ENCODE data around the gene MROH7. TPM values are rescaled to one million over a fixed set of nuclear protein-coding genes. Genes with fewer than 3 reads are reported as not detected.

MROH7 gene
- 10 to 100 TPM; 22.3 to 64.2 (median 35.5) TPM for total RNA-seq

DNA sequence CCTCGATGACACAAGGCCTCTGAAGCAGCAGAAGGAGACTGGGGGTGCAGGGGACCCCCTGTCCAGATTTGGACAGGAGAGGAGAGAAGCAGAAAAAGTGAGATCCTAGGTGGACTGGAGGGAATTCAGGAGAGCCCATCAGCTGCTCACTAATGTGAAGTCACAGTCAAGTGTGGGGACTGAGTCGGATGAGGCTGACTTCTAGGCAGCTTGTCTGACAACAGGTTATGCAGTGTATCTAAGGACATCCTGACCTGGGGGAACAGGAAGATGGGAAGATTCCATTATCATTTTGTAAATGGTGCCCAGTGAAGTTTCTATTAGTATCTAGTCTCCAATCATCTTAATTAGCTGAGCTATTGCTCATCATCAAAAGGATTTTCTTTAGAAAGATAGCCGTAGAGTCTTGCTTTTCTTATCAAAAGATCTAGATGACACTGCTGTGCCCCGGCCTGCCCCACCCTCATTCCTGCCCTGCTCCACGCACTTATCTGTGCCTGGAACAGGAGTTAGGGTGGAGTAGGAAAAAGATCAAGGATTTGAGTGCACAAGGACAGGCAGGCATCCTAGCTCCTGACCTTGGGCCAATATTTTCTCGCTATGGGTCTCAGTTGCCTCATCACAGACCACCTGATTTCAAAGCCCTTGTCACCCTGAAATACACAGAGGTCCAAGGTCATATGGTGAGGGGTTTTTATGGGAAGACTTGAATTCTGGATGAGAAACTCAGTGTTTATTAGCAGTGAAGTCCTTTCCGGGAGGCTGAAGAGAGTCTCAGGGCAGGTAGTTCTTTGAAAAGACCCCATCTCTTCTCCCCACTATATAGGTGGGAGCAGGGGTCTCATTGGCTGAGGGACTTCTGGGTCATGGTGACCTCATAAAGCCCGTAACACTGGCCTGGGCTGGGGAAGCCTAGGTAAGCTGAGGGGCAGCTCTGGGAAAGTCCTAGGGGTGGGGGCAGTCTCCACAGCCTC lies at the start of gene MROH7:
Gene MROH7, plus strand, starts transcription at position 924 of the 974 bp plus-strand sequence. CDS start 11,141 bp downstream, outside the sequence.
- H3K36me3 ChIP-seq: no peaks in the 10 kb centered on the region
- H3K9me3 ChIP-seq: peaks cover 0 to 10% (median 0%) of the 10 kb centered on the region in 4 donors
- TF ChIP-seq, protein P1, sequence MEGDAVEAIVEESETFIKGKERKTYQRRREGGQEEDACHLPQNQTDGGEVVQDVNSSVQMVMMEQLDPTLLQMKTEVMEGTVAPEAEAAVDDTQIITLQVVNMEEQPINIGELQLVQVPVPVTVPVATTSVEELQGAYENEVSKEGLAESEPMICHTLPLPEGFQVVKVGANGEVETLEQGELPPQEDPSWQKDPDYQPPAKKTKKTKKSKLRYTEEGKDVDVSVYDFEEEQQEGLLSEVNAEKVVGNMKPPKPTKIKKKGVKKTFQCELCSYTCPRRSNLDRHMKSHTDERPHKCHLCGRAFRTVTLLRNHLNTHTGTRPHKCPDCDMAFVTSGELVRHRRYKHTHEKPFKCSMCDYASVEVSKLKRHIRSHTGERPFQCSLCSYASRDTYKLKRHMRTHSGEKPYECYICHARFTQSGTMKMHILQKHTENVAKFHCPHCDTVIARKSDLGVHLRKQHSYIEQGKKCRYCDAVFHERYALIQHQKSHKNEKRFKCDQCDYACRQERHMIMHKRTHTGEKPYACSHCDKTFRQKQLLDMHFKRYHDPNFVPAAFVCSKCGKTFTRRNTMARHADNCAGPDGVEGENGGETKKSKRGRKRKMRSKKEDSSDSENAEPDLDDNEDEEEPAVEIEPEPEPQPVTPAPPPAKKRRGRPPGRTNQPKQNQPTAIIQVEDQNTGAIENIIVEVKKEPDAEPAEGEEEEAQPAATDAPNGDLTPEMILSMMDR (IDR thresholded peaks at IDR 0.05): no peak
- TF ChIP-seq POLR2A (IDR thresholded peaks at IDR 0.05): peak in 1 of 2 donors; percentile 27
- H3K4me3 ChIP-seq: no peak within 1 kb of the TSS
- peak within 1 kb of the TSS in 3 of 4 donors; percentile 78 to 88 (median 88) for H3K27ac ChIP-seq
- peak in 2 of 3 donors; percentile 80 to 81 for DNase-seq
- H3K27me3 ChIP-seq: no peaks in the 10 kb centered on the region
- peaks cover 0 to 31% (median 0%) of the 10 kb centered on the region in 4 donors for H3K4me1 ChIP-seq

DNA sequence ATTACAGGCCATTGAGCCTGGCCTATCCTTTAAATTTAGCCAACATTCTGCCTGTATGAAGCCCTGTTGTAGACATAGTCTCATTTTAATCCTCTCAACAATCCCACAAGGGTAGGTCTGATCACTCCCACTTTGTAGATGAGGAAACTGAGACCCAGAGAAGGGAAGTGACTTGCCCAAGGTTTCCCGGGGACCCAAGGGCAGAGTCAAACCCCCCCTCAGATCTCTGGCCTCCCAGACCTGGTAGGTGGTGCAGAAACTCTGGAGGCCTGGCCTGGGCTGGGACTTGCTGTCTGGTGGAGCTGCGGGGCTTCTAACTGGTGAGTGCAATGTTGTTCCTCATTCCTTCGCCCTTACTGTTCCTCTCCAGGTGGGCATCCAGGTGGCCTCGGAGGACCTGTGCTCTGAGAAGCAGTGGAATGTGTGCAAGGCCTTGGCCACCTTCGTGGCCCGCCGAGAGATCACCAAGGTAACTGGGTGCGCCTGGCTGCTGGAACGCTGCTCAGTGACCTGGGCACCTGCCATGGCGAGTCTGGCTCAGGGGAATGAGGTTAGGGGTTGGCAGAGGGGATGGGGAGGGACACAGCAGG lies 47.9 kb upstream of the MROH7 start:
- no peaks in the 10 kb centered on the region for H3K9me3 ChIP-seq
- no peak overlapping the region for H3K27ac ChIP-seq
- H3K36me3 ChIP-seq: peaks cover 0 to 66% (median 0%) of the 10 kb centered on the region in 3 donors
- H3K4me1 ChIP-seq: no peaks in the 10 kb centered on the region
- TF ChIP-seq, protein P1 (IDR thresholded peaks at IDR 0.05): no peak
- TF ChIP-seq POLR2A (IDR thresholded peaks at IDR 0.05): no peak
- no peak for DNase-seq
- no peaks in the 10 kb centered on the region for H3K27me3 ChIP-seq
- no peak overlapping the region for H3K4me3 ChIP-seq

DNA sequence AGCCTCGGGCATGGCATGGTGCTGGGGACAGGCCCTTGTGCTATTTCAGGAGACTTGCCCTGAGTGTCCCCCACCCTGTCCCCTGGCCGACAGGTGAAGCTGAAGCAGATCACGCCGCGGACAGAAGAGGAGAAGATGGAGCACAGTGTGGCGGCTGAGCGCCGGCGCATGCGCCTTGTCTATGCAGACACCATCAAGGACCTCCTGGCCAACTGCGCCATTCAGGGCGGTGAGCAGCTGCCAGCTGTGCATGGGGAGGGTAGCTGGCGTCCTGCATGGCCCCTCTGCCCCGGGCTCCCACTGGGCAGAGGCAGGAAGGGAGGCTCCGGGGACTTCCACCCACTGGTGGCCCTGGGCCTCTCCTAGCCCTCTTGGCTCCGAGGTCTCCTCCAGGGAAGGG lies 47.1 kb upstream of the MROH7 start:
- Histone ChIP-seq H3K9me3 (no peaks in the 10 kb centered on the region), H3K4me1 (no peaks in the 10 kb centered on the region), H3K4me3 (no peak overlapping the region), H3K36me3 (peaks cover 0 to 67% (median 0%) of the 10 kb centered on the region in 3 donors), H3K27me3 (no peaks in the 10 kb centered on the region), H3K27ac (no peak overlapping the region)
- TF ChIP-seq, protein P1 (IDR thresholded peaks at IDR 0.05): no peak
- no peak for TF ChIP-seq POLR2A (IDR thresholded peaks at IDR 0.05)
- DNase-seq: no peak

DNA sequence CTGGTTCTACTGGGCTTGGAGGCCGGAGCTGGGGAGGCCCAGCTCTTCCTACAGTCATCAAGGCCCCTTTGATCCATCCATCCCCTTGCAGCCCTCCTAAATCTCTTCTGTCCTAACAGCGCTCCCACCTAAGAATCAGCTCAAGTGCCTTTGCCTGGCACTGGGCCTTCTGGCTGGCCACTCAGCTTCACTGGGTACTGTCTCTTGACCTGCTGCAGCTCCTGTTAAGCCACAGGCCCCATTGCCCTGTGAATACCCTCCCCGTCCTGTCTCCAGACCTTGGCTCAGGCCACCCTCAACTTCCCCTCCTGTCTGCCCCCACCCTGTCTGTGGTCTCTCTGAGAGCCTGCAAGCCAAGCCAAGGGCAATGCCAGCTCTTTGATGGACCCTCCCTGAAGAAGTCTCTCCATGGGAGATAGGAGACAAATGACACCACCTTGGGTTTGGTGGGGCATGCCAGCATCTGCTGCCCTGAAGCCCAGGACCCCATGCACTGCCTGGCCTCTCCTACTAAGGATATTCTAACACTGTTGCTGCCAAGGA lies 45.6 kb upstream of the MROH7 start:
- Histone ChIP-seq H3K27me3 (no peaks in the 10 kb centered on the region), H3K36me3 (peaks cover 0 to 79% (median 0%) of the 10 kb centered on the region in 3 donors), H3K4me3 (no peak overlapping the region), H3K4me1 (no peaks in the 10 kb centered on the region), H3K27ac (no peak overlapping the region), H3K9me3 (no peaks in the 10 kb centered on the region)
- DNase-seq: no peak
- TF ChIP-seq, protein P1 (IDR thresholded peaks at IDR 0.05): no peak
- TF ChIP-seq POLR2A (IDR thresholded peaks at IDR 0.05): no peak

DNA sequence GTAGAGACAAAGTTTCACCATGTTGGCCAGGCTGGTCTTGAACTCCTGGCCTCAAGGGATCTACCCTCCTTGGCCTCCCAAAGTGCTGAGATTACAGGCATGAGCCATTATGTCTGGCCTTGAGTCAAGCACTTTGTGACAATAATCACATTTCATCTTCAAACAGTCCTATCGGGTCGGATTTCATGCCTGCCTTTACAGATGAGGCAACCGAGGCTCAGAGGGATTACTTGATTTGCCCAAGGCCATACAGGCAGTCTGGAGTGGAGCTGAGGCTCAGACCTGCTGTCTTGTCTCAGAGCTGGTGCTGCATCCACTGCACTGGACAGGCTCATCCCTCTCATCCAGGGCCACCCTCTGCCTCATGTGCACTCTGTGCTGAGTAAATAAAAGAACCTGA lies 44.8 kb upstream of the MROH7 start:
- no peak for DNase-seq
- Histone ChIP-seq H3K36me3 (peaks cover 0 to 86% (median 0%) of the 10 kb centered on the region in 3 donors), H3K4me1 (no peaks in the 10 kb centered on the region)

More for the DNA sequence above, 44.8 kb upstream of the MROH7 start:
- Histone ChIP-seq H3K9me3 (no peaks in the 10 kb centered on the region), H3K4me3 (no peak overlapping the region), H3K27me3 (no peaks in the 10 kb centered on the region), H3K27ac (no peak overlapping the region)
- TF ChIP-seq, protein P1 (IDR thresholded peaks at IDR 0.05): no peak
- TF ChIP-seq POLR2A (IDR thresholded peaks at IDR 0.05): no peak
